GM18868 (cell line): ENCODE data around the gene TF.
"Not testable (repeated sequence)": the region's sequence is repeated elsewhere in the genome, so short reads cannot be mapped to it uniquely, and the experiment has no call there.

ENCODE experiments used
- ATAC-seq: cut with Tn5 transposase; IDR thresholded peaks from one replicate; pipeline ENCODE4 v1.9.1; 2021; ENCODE audit warnings: mild to moderate bottlenecking, moderate library complexity; ENCODE audit not compliant: unreplicated experiment

Gene TF

DNA sequence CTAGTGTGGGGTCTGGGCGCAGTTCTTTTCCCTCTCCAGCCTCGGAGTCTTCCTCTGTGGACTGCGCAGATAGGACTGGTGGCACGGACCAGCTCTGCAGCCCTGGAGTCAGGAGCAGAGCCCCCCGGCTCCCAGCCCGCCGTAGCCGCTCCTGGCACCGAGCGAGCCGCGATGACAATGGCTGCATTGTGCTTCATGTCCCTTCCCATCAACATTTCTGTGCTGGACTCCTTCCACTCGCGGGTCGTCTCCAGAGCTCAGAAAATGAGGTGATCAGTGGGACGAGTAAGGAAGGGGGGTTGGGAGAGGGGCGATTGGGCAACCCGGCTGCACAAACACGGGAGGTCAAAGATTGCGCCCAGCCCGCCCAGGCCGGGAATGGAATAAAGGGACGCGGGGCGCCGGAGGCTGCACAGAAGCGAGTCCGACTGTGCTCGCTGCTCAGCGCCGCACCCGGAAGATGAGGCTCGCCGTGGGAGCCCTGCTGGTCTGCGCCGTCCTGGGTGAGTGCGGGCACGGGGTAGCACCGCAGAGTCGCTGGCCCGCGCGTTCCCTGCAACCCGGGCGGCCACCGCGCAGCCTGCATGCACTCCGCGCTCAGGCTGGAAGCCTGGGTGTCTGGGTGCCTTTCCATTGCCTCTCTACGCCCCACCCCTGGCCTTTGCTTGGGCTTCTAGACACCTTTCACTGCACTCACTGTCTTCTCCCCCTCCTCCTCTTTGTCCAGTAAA is at the start of gene TF:
TF (plus strand) TSS at position 413 of the 731 bp plus-strand sequence; CDS start at position 461, 48 bp downstream.
- no peak for ATAC-seq

GRCh38 chr3:133697960-133698359 is 48.2 kb upstream of the TF start:
- no peak for ATAC-seq

DNA sequence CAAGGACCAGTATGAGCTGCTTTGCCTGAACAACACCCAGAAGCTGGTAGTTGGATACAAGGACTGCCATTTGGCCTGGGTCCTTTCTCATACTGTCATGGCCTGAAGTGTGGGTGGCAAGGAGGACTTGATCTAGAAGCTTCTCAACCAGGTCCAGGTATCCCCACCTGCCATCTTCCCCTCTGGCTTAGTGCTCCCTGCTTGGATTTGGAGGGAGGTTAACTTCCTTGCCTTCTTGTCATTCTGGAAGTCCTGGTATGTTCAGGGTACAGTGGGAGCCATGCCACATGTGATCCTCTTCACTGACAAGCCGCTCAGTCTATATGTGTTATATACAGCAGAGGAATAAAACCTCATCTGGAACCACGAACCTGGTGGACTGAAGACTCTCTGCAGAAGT is 46.7 kb upstream of the TF start:
- no peak for ATAC-seq

- no peak for ATAC-seq
Observed at GRCh38 chr3:133699903-133700302, 46.3 kb upstream of the TF start.

DNA sequence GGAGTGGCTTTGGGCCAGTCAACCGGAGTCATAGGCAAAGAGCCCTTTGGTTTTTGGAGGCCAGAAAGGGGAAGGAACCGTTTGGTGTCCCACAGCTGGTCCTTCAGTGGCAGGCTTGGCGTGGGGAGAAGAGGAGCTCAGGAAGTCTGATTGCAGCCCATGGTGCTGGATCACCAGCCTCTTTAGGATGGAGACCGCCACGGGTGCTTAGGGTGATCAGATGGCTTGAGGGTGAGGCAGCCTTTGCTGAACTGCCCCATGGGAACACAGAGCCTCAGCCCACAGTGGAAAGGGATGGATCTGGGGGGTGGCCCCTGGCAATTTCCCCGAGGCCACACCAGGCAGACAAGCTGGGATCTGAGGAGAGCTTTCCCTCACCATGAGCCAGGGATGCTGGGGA is 45.8 kb upstream of the TF start:
- no peak for ATAC-seq

DNA sequence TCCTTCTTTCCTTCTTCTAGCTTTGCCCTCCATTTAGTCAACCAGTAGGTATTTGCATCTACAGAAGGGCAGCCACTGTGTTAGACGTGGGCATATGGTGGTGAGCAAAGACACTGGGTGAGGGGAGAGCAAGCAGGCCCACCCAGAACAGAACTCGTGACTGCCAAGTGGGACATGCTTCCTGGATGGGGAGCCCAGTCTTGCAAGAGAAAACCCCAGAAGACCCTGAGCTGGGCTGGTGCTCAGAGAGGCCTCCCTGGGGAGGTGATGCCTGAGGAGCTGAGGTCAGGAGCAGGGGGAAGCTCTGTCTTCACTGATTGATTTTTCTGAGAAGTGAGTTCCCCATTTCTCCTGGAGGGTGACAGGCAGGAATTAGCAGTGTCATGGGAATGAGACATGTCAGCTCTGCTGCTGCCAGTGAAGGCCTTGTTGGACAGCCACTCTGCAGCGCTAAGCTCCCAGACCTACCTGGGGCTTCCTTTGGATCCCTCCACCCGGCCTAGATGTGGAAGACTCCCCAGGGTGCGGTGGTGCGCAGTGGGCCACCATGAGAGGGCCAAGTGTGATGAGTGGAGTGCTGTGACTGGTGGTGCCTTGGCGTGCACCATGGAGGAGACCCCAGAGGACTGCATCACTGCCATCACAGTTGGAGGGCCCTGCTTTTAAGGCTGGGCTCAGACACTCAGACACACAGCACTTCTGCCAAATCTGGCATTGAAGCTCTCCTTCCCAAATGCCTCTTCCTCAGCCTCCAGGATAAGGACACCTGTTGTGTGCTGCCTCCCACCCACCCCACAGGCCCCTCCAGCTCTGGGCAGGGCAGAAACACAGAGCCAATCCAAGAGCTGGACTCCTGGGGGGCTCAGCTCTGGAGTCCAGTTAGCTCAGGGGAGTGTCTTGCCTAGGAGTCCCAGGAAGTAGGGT is 44.5 kb upstream of the TF start:
- no peak for ATAC-seq

DNA sequence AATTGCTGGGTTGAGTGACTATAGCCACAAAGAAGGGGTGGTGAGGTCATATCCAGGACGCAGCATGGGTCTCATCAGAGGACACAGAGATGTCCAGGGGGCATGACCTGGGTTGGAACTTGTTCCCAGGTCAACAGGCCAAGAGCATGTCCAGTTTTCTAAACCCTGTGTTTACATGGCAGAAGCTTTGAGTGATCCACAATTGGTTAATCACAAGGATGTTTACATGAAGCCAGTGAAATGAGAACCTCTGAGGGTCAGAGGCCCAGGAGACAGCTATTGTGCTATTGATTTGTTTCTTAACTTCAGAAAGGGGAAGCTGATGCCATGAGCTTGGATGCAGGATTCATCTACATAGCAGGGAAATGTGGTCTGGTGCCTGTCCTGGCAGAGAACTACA is 42.3 kb upstream of the TF start:
- ATAC-seq = no peak

DNA sequence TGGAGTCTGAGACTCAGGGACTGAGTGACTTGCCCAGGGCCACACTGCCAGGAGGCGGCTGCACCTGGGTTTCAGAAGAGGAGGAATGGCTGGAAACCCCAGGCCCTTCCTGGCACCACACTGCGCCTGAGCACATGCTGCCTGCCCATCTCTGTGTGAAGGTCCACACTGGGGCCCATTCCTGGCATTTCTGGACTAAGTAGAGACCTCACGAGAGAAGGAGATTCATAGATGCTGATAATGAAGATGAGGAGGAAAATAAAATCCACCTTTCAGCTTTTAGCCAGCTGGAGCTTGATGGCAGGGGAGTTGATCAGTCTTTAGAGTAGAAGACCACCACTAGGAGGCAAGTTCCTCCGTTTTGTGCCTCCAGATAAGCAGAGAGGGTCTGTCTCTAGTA is 40.2 kb upstream of the TF start:
- ATAC-seq = no peak

GRCh38 chr3:133709139-133709750 is 36.9 kb upstream of the TF start:
- no peak for ATAC-seq

DNA sequence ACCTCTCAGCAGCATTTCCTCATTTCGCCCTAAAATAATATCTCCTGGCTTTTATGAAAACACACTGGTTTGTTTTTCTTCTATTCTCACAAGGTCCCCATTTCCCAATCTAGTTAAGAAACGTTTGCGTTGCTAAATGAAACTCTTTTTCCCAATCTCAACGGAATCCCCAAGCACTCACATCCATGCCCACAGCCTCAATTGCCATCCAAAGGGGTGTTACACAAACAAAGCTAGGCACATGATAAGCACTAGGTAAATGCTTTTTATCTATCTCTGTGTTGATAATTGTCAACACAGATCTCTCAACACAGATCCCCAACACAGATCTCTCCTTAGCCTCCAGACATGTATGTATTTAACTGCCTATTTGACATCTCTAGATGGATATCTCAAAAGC is 35.2 kb upstream of the TF start:
- no peak for ATAC-seq

DNA sequence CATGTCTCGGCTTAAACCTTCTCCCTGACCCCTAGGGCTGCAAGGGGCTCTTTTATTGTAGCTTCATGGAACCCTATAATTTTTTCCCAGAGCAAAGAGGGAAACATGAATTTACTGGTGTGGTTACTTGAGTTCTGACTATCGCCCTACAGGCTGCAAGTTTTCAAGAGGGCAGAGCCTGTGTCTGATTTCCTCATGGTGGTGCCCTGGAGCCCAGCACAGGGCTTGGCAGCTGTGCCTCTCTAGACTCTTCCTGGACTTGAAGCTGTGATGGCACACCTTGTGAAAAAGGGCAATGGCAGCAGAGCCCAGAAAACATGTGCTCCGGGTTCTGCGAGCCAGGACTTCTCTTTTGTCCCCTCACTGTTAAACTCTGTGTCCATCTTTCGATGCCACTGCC is 34.2 kb upstream of the TF start:
- no peak for ATAC-seq

GRCh38 chr3:133713347-133713746 is 32.8 kb upstream of the TF start:
- no peak for ATAC-seq

DNA sequence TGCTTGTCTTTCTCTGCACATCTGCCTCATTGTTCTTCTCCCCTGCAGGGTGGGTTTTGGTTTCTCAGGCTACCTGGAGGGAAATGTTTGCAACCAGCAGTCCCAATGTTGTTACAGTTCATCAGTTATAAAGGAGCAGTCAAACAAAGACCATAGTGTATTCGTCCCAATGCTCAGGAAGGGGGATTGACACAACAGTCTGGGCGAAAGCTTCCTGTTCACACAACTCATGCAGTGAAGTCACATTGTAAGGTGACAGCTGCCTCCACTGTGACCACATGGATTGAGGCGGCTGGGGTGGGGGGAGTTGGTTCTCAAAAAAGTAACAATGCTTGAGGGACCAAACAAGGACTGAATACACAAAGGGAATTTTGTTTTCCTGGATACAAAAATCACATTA is 28.8 kb upstream of the TF start:
- ATAC-seq = no peak

GRCh38 chr3:133722935-133723334 is 23.3 kb upstream of the TF start:
- ATAC-seq = no peak

- no peak for ATAC-seq
Observed at GRCh38 chr3:133730993-133731392, 15.2 kb upstream of the TF start.

- ATAC-seq = not testable (repeated sequence)
Observed at GRCh38 chr3:133732231-133732630, 14.0 kb upstream of the TF start.

DNA sequence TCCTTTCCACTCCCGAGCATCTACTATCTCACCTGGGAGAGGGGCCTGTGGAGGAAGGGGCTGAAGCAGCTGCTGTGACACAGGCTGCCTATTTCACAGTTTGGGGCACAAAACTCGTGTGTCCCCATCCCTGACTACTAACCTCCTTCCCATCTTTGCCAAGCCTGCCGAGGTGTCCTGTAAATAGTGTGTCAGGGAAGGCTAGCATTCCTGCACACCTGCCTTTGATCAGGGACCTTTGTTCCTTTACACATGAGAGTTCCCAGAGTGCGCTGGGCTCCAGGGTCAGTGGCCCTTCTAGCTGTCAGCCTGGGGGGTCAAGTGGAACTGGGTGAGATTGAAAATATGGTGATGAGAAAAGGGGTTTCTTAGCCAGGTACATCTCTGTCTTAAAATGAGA is 13.0 kb upstream of the TF start:
- no peak for ATAC-seq

DNA sequence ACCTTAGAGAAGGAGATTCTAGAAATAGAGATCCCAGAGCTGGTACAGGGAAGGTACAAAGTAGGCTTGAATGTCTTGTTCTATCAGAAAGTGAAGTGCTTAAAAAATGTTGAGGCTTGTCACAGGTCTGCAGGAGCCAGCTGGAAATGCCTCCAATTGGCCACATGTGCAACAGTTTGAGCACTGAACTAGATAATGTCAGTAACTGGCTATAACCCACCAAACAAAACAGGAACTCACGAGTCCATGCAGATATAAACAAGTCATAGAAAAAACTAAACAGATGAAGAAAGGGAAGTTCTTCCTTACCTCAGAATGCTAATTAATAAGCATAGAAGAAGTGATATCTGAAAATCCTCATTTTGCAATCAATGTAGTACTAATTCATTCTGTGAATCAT is 11.9 kb upstream of the TF start:
- ATAC-seq = no peak

DNA sequence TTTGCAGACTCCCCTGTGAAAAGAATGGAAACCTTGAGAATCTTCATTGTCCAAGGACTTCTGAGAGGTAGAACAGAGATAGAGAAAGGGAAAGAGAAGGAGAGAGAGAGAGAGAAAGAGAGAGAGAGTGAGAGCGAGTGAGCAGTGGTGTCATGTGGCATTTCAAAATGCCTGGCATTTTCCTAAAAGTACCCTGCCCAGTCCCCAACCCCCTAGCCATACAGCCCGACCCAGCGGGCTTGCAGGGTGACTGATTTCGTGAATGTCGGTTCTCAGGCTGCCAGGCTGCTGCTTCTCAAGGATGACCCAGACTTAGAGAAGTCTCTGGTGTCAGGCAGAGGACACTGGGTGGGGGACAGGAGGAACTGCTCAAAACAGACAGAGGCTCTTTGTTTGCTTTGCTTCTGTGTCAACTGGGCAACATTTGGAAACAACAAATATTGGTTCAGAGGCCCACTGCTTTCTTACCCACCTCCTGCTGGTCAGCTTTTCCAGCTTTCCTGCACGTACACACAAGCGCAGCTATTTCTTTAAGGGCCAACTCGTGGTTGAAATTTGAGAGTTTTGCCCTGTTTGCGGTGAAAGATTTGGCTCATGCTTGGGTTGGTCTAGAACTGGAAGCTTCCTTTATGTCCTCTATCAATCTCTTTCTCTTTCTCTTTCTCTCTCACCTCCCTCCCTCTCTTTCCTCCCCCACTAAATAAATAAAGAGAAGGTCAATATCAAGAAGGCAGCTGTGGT is 3.7 kb upstream of the TF start:
- ATAC-seq = no peak

DNA sequence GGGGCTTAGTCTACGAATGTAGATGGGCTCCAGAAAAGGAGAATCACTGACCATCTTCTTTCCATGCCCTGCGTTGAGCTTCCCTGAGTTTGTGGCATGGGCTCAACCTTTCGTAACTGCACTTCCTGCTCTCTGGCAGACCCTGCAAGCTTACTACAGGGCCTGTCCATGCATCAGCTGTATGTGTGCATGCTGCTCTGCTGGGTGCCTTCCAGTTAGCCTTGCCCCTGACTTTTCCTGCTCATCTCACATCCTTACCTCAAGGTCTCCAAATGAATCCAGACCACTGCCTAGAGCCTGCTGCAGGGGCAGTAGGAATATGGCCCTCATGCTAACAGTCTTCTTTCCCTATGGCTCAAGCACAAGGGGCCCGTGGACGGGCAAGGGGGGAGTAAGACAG is 2.0 kb upstream of the TF start:
- no peak for ATAC-seq

- no peak for ATAC-seq
Observed at GRCh38 chr3:133745108-133745507, 1.1 kb upstream of the TF start.
